Suppressor macrophage (primary cell): ENCODE data around the gene SAMHD1.
"Not testable (repeated sequence)": the region's sequence is repeated elsewhere in the genome, so short reads cannot be mapped to it uniquely, and the experiment has no call there.

ENCODE experiments used
- DNase-seq, 4 experiments: peaks; one replicate each; pipeline ENCODE4 v3.0.0-alpha.2; 2020 to 2022
- total RNA-seq, 17 experiments: gene quantifications; one replicate each; lab custom pipeline; 2026; ENCODE audit warnings: mixed read lengths in 6 of 17, inconsistent platforms in 3 of 17; lab: John Stamatoyannopoulos, UW

Gene SAMHD1
- total RNA-seq, result 704 to 1,005 (median 771) reads per million in 17 experiments

- peak; percentile 98 to 100 (median 100) for DNase-seq
Measured at GRCh38 chr20:36951198-36951978, at the start of gene SAMHD1. Gene SAMHD1, minus strand, starts transcription at chr20:36951708. Its CDS starts 65 bp downstream, at chr20:36951643.

GRCh38 chr20:37000171-37000570 lies 48.7 kb upstream of the SAMHD1 start:
- DNase-seq, result not testable (repeated sequence)

GRCh38 chr20:36998652-36999051 lies 47.1 kb upstream of the SAMHD1 start:
- no peak for DNase-seq

GRCh38 chr20:36997121-36997520 lies 45.6 kb upstream of the SAMHD1 start:
- no peak for DNase-seq

- not testable (repeated sequence) for DNase-seq
Measured at GRCh38 chr20:36994221-36994620, 42.7 kb upstream of the SAMHD1 start.

- no peak for DNase-seq
Measured at GRCh38 chr20:36992802-36993334, 41.4 kb upstream of the SAMHD1 start.

- peak in 3 of 4 experiments; percentile 26 to 58 (median 40) for DNase-seq
Measured at GRCh38 chr20:36991703-36992102, 40.2 kb upstream of the SAMHD1 start.

GRCh38 chr20:36989797-36990196 lies 38.3 kb upstream of the SAMHD1 start:
- peak; percentile 63 to 86 (median 80) for DNase-seq

- peak; percentile 41 to 73 (median 68) for DNase-seq
Measured at GRCh38 chr20:36988494-36988966, 37.0 kb upstream of the SAMHD1 start.

- DNase-seq, result no peak
Measured at GRCh38 chr20:36984257-36984638, 32.7 kb upstream of the SAMHD1 start.

- peak in 2 of 4 experiments; percentile 21 to 35 for DNase-seq
Measured at GRCh38 chr20:36975099-36975818, 23.8 kb upstream of the SAMHD1 start.

- no peak for DNase-seq
Measured at GRCh38 chr20:36974660-36975059, 23.2 kb upstream of the SAMHD1 start.

- DNase-seq, result no peak
Measured at GRCh38 chr20:36971103-36971502, 19.6 kb upstream of the SAMHD1 start.

- DNase-seq, result peak; percentile 28 to 75 (median 68)
Measured at GRCh38 chr20:36969478-36970186, 18.1 kb upstream of the SAMHD1 start.

GRCh38 chr20:36969051-36969450 lies 17.5 kb upstream of the SAMHD1 start:
- peak; percentile 70 to 90 (median 86) for DNase-seq

GRCh38 chr20:36967636-36968035 lies 16.1 kb upstream of the SAMHD1 start:
- no peak for DNase-seq

GRCh38 chr20:36966965-36967364 lies 15.5 kb upstream of the SAMHD1 start:
- DNase-seq, result not testable (repeated sequence)

- DNase-seq, result not testable (repeated sequence)
Measured at GRCh38 chr20:36962354-36962941, 10.9 kb upstream of the SAMHD1 start.

- DNase-seq, result no peak
Measured at GRCh38 chr20:36959242-36959641, 7.7 kb upstream of the SAMHD1 start.

- DNase-seq, result peak; percentile 86 to 97 (median 92)
Measured at GRCh38 chr20:36957875-36958667, 6.6 kb upstream of the SAMHD1 start.

- DNase-seq, result no peak
Measured at GRCh38 chr20:36956674-36957073, 5.2 kb upstream of the SAMHD1 start.
